Heart left ventricle (tissue), 16 donors: ENCODE results near the gene DLX3. TPM values are rescaled to one million over a fixed set of nuclear protein-coding genes. Genes with fewer than 3 reads are reported as not detected.

ENCODE experiments used
- ATAC-seq, 4 donors: fragments of 200-7000 bp; cut with Tn5 transposase; one replicate each; pipeline ENCODE4 v1.9.1; 2020 to 2022; ENCODE audit warnings: moderate library complexity in 4 of 4, mild to moderate bottlenecking in 3 of 4, moderate number of reproducible peaks in 1 of 4
- DNase-seq, 5 donors: peaks; one replicate each; pipeline ENCODE4 v3.0.0-alpha.2; 2020
- H3K27ac ChIP-seq, 12 donors: fragments of 200-600 bp; sonication (generic) in 4 of 12; one replicate each; pipeline versions ENCODE4 v1.5.0 to v1.8.0; 2016 to 2022; ENCODE audit warnings: mild to moderate bottlenecking in 2 of 12
- H3K27me3 ChIP-seq, 9 donors: fragments of 200-600 bp; sonication (generic) in 2 of 9; one replicate each; pipeline versions ENCODE4 v1.5.1 to v1.8.0; 2016 to 2022; ENCODE audit warnings: mild to moderate bottlenecking in 3 of 9
- H3K36me3 ChIP-seq, 9 donors: fragments of 200-600 bp; sonication (generic) in 2 of 9; one replicate each; pipeline versions ENCODE4 v1.5.0 to v1.8.0; 2018 to 2022; ENCODE audit warnings: mild to moderate bottlenecking in 2 of 9
- H3K4me1 ChIP-seq, 12 donors: fragments of 200-600 bp; sonication (generic) in 4 of 12; one replicate each; pipeline versions ENCODE4 v1.5.0 to v1.8.0; 2016 to 2022; ENCODE audit warnings: mild to moderate bottlenecking in 3 of 12
- H3K4me3 ChIP-seq, 12 donors: fragments of 200-600 bp; sonication (generic) in 4 of 12; one replicate each; pipeline versions ENCODE4 v1.5.0 to v1.8.0; 2017 to 2022; ENCODE audit warnings: mild to moderate bottlenecking in 9 of 12, moderate library complexity in 4 of 12
- H3K9me3 ChIP-seq, 12 donors: fragments of 200-600 bp; sonication (generic) in 4 of 12; one replicate each; pipeline versions ENCODE4 v1.5.0 to v1.8.0; 2016 to 2022; ENCODE audit warnings: mild to moderate bottlenecking in 1 of 12
- CTCF ChIP-seq, 12 donors: fragments of 200-600 bp; sonication (generic) in 4 of 12; IDR thresholded peaks; one replicate each; pipeline versions ENCODE4 v1.5.0 to v1.8.0; 2018 to 2022; ENCODE audit warnings: antibody characterized with exemption in 12 of 12, mild to moderate bottlenecking in 5 of 12
- POLR2A ChIP-seq, 2 donors: fragments of 450-650 bp; IDR thresholded peaks; one replicate each; pipeline ENCODE4 v1.6.1; 2017; ENCODE audit warnings: antibody characterized with exemption in 2 of 2, mild to moderate bottlenecking in 2 of 2, moderate library complexity in 2 of 2
- WGBS, 4 donors: extraction: QIAGEN DNeasy Blood & Tissue Kit in 2 of 4; methylation state at CpG; one replicate each; pipeline versions ENCODE4 v1.1.5 to v1.1.7; 2013 to 2018; 5-methylcytosine and 5-hydroxymethylcytosine counted together
- intact Hi-C, 10 donors: fragments of 100-400 bp; cut with DNase I; formaldehyde crosslinking; loops; one replicate each; pipeline versions ENCODE4 v1.11.1 to v1.14.2; 2022
- polyA plus RNA-seq, 2 donors: library from polyadenylated mRNA; stranded (reverse); fragments of 200-250 nt; gene quantifications; one replicate each; pipeline ENCODE4 v1.2.3, GENCODE V29; 2013
- total RNA-seq, 9 donors: library from RNA; depleted of rRNA in 2 of 9; stranded (reverse); fragments of >200 nt in 2 of 9; fragmentation: NEBNext Ultra II Directional in 3 of 9; extraction: Animal tissue kit (Norgen Biotek cat#: 25700) in 3 of 9; gene quantifications; one replicate each; pipeline versions ENCODE4 v1.1.0 to v1.2.4, GENCODE V29; 2016 to 2023
- donor health status: ischemic (EF 13 %, LVEDD 7.1; RV severe dilation, severe dysfunction).
- donor health status: healthy with polysubstance abuse.
- donor health status: DM: no; HTN: yes; CAD: no.
- donor health status: DM: no; HTN: no; CAD: no.
- donor health status: ischemic (EF 25% LVEDD 6.9; RV normal size, moderate dysfunction).
- donor health status: ischemic (EF 25% LVEDD 5.7; RV mildly dilated, moderate dysfunction).
- donor health status: healthy.
- donor health status: DM: yes; HTN: yes; CAD: no.
- donor health status: ischemic (EF 35%, LVEDD 5.7; RV mildly dilated, moderate dysfunction).
- donor health status: nonischemic (EF 11% LVEDD 7.7; RV severe dilation, severe dysfunction).
- donor health status: DM: yes; HTN: yes; CAD: no.
- donor health status: PGD.
- donor health status: ischemic (EF 29% LVEDD 5.4; RV normal size, mild dysfunction).
- donor health status: nonischemic (EF 23%, LVEDD 6.1; RV moderate dilation, normal function).

Gene DLX3
- total and polyA plus RNA-seq, 11 donors, result 0.08 to 0.61 (median 0.09) TPM; not detected in 6

GRCh38 chr17:50026046-50026675 lies 31.1 kb upstream of the DLX3 start:
- DNase-seq, result no peak
- intact Hi-C loops, result loop anchor here in 8 of 10 donors (1.0 to 10.0 kb wide), 8 partner anchors 27 to 269 kb away; partner anchors contain the start of genes ITGA3 (in 1 of the 8) and PDK2 (in 1 of the 8)
- 63 to 74% (median 71%) methylated on average over 7 to 8 of the region's 8 CpGs for WGBS, 4 donors
- no peak for TF ChIP-seq POLR2A (IDR thresholded peaks at IDR 0.05)
- TF ChIP-seq CTCF (IDR thresholded peaks at IDR 0.05), result no peak
- no peaks in the 10 kb centered on the region for H3K9me3 ChIP-seq
- peaks cover 0 to 10% (median 0%) of the 10 kb centered on the region in 9 donors for H3K27me3 ChIP-seq
- no peak overlapping the region for H3K4me3 ChIP-seq
- peaks cover 3 to 23% (median 10%) of the 10 kb centered on the region in 12 donors for H3K4me1 ChIP-seq
- H3K27ac ChIP-seq, result no peak overlapping the region
- H3K36me3 ChIP-seq, result no peaks in the 10 kb centered on the region
- no peak for ATAC-seq

- Histone ChIP-seq H3K27me3 (peaks cover 0 to 10% (median 0%) of the 10 kb centered on the region in 9 donors), H3K4me1 (peaks cover 3 to 23% (median 10%) of the 10 kb centered on the region in 12 donors), H3K9me3 (no peaks in the 10 kb centered on the region), H3K36me3 (no peaks in the 10 kb centered on the region), H3K4me3 (no peak overlapping the region), H3K27ac (no peak overlapping the region)
- 35 to 52% (median 42%) methylated on average over 7 of the region's 7 CpGs for WGBS, 4 donors
- intact Hi-C loops, result loop anchor here in 3 of 10 donors (5.0 to 10.0 kb wide), 3 partner anchors 37 to 270 kb away; no protein-coding TSS in a partner anchor
- DNase-seq (no peak), ATAC-seq (no peak)
- TF ChIP-seq CTCF (IDR thresholded peaks at IDR 0.05), result no peak
- no peak for TF ChIP-seq POLR2A (IDR thresholded peaks at IDR 0.05)
Measured at GRCh38 chr17:50024808-50025207, 29.8 kb upstream of the DLX3 start.

- H3K27me3 ChIP-seq, result peaks cover 0 to 10% (median 0%) of the 10 kb centered on the region in 9 donors
- no peak overlapping the region for H3K4me3 ChIP-seq
- intact Hi-C loops, result loop anchor here in 2 of 10 donors (10.0 kb wide), 1 partner anchor 271 kb away; no protein-coding TSS in a partner anchor
- ATAC-seq (no peak), DNase-seq (no peak)
- TF ChIP-seq CTCF (IDR thresholded peaks at IDR 0.05) (no peak), POLR2A (IDR thresholded peaks at IDR 0.05) (no peak)
- no peaks in the 10 kb centered on the region for H3K36me3 ChIP-seq
- H3K4me1 ChIP-seq, result peaks cover 3 to 23% (median 10%) of the 10 kb centered on the region in 12 donors
- 64 to 67% (median 65%) methylated on average over 8 of the region's 8 CpGs for WGBS, 4 donors
- no peaks in the 10 kb centered on the region for H3K9me3 ChIP-seq
- no peak overlapping the region for H3K27ac ChIP-seq
Measured at GRCh38 chr17:50023520-50023919, 28.5 kb upstream of the DLX3 start.

GRCh38 chr17:50022463-50023130 lies 27.6 kb upstream of the DLX3 start:
- no peak overlapping the region for H3K27ac ChIP-seq

More at GRCh38 chr17:50022463-50023130, 27.6 kb upstream of the DLX3 start:
- TF ChIP-seq POLR2A (IDR thresholded peaks at IDR 0.05), result no peak
- TF ChIP-seq CTCF (IDR thresholded peaks at IDR 0.05), result no peak
- peaks cover 3 to 18% (median 8%) of the 10 kb centered on the region in 12 donors for H3K4me1 ChIP-seq
- H3K4me3 ChIP-seq, result no peak overlapping the region
- intact Hi-C loops, result loop anchor here in 2 of 10 donors (10.0 kb wide), 1 partner anchor 272 kb away; no protein-coding TSS in a partner anchor
- DNase-seq (no peak), ATAC-seq (peak in 1 of 4 donors; percentile 47)
- no peaks in the 10 kb centered on the region for H3K36me3 ChIP-seq
- H3K9me3 ChIP-seq, result no peaks in the 10 kb centered on the region
- peaks cover 0 to 5% (median 0%) of the 10 kb centered on the region in 9 donors for H3K27me3 ChIP-seq
- WGBS, 4 donors, result 40 to 53% (median 45%) methylated on average over 6 of the region's 6 CpGs
